ENCODE results near the gene SPEF2.

The SPEF2 gene

DNA sequence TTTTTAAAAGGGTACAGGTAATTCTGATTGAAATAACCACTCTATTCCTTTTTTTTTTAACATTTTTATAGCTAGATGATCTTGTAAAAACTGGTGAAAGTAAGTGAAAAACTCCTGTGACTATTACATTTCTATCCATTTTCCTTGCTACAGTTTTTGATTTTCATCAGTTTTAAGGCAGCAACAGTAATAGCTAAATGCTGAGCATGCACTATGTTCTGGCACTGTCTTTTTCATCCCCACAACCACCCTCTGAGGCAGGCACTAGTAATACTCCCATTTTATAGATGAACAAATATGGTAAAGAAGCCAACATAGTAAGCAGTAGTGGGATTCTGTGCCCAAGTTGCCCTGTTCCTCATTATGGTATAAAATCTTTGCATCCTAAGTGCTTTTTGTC is 126.0 kb downstream of the SPEF2 start:
- ATAC-seq = no peak
- TF ChIP-seq, protein P1, sequence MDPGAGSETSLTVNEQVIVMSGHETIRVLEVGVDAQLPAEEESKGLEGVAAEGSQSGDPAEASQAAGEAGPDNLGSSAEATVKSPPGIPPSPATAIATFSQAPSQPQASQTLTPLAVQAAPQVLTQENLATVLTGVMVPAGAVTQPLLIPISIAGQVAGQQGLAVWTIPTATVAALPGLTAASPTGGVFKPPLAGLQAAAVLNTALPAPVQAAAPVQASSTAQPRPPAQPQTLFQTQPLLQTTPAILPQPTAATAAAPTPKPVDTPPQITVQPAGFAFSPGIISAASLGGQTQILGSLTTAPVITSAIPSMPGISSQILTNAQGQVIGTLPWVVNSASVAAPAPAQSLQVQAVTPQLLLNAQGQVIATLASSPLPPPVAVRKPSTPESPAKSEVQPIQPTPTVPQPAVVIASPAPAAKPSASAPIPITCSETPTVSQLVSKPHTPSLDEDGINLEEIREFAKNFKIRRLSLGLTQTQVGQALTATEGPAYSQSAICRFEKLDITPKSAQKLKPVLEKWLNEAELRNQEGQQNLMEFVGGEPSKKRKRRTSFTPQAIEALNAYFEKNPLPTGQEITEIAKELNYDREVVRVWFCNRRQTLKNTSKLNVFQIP (CRISPR knock-in tag; IDR thresholded peaks at IDR 0.05; ENCODE audit: borderline replicate concordance, low read depth) = no peak
- TF ChIP-seq CSDC2 (CRISPR knock-in tag; IDR thresholded peaks at IDR 0.05) (no peak), ZNF70 (CRISPR knock-in tag; IDR thresholded peaks at IDR 0.05) (no peak), ZFP3 (CRISPR knock-in tag; IDR thresholded peaks at IDR 0.05) (no peak), GLIS3 (CRISPR knock-in tag; IDR thresholded peaks at IDR 0.05) (no peak), RARB (CRISPR knock-in tag; IDR thresholded peaks at IDR 0.05) (no peak), ESRRG (CRISPR knock-in tag; IDR thresholded peaks at IDR 0.05) (no peak), ARNTL (CRISPR knock-in tag; IDR thresholded peaks at IDR 0.05; ENCODE audit: borderline replicate concordance, low read depth) (no peak), PPARA (CRISPR knock-in tag; IDR thresholded peaks at IDR 0.05; ENCODE audit: borderline replicate concordance) (no peak), ZNF8 (CRISPR knock-in tag; IDR thresholded peaks at IDR 0.05) (no peak), ZC3H10 (CRISPR knock-in tag; IDR thresholded peaks at IDR 0.05) (no peak), ISL1 (CRISPR knock-in tag; IDR thresholded peaks at IDR 0.05) (no peak)

DNA sequence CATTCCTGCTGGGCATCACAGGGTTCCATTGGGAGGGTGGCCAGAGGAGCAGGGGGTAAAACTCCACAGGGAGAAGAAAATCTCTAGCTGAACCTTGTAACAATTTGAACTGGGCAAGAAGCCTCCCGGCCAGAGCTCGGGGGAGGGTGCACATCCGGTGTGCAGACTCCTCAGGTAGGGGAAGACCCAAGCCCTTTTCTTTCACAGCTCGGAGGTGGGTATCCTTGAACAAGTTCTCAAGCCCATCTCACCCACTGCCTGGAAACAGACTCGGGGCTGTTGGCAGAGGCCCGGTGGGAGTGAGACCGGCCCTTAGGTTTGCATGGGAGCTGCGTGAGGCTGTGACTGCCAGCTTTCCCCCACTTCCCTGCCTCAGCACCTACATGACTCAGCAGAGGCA is 127.5 kb downstream of the SPEF2 start:
- no peak for ATAC-seq
- TF ChIP-seq ZNF565 (CRISPR knock-in tag; conservative IDR thresholded peaks at IDR 0.05; ENCODE audit: low read depth) (no peak), ARNTL (CRISPR knock-in tag; IDR thresholded peaks at IDR 0.05; ENCODE audit: borderline replicate concordance, low read depth) (no peak), ZFP3 (CRISPR knock-in tag; IDR thresholded peaks at IDR 0.05) (no peak), ZNF70 (CRISPR knock-in tag; IDR thresholded peaks at IDR 0.05) (no peak), SNAI2 (CRISPR knock-in tag; IDR thresholded peaks at IDR 0.05) (no peak), BACH2 (CRISPR knock-in tag; IDR thresholded peaks at IDR 0.05; ENCODE audit: borderline replicate concordance) (no peak), TCF4 (CRISPR knock-in tag; IDR thresholded peaks at IDR 0.05; ENCODE audit: borderline replicate concordance) (no peak), TOX (CRISPR knock-in tag; IDR thresholded peaks at IDR 0.05; ENCODE audit: borderline replicate concordance) (no peak), RARB (CRISPR knock-in tag; IDR thresholded peaks at IDR 0.05) (no peak), ZC3H10 (CRISPR knock-in tag; IDR thresholded peaks at IDR 0.05) (no peak)
- TF ChIP-seq, protein P2, sequence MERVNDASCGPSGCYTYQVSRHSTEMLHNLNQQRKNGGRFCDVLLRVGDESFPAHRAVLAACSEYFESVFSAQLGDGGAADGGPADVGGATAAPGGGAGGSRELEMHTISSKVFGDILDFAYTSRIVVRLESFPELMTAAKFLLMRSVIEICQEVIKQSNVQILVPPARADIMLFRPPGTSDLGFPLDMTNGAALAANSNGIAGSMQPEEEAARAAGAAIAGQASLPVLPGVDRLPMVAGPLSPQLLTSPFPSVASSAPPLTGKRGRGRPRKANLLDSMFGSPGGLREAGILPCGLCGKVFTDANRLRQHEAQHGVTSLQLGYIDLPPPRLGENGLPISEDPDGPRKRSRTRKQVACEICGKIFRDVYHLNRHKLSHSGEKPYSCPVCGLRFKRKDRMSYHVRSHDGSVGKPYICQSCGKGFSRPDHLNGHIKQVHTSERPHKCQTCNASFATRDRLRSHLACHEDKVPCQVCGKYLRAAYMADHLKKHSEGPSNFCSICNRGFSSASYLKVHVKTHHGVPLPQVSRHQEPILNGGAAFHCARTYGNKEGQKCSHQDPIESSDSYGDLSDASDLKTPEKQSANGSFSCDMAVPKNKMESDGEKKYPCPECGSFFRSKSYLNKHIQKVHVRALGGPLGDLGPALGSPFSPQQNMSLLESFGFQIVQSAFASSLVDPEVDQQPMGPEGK (CRISPR knock-in tag; IDR thresholded peaks at IDR 0.05; ENCODE audit: borderline replicate concordance) = no peak

DNA sequence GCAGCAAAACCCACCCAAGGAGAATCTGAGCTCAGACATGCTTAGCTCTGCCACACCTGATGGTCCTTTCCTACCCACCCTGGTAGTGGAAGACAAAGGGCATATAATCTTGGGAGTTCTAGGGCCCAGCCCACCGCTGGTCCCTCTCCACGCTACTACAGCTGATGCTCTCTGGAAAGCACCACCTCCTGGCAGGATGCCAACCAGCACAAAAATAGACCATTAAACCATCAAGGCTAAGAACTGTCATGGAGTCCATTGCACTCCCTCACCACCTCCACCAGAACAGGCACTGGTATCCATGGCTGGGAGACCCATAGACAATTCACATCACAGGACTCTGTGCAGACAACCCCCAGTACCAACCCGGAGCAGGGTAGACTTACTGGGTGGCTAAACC is 128.0 kb downstream of the SPEF2 start:
- TF ChIP-seq ZNF8 (CRISPR knock-in tag; IDR thresholded peaks at IDR 0.05) = no peak
- TF ChIP-seq SNAI2 (CRISPR knock-in tag; IDR thresholded peaks at IDR 0.05) = no peak
- no peak for TF ChIP-seq ISL1 (CRISPR knock-in tag; IDR thresholded peaks at IDR 0.05)
- TF ChIP-seq ZNF565 (CRISPR knock-in tag; conservative IDR thresholded peaks at IDR 0.05; ENCODE audit: low read depth) = no peak
- TF ChIP-seq ZFP30 (CRISPR knock-in tag; IDR thresholded peaks at IDR 0.05) = no peak
- TF ChIP-seq ZNF70 (CRISPR knock-in tag; IDR thresholded peaks at IDR 0.05) = no peak
- TF ChIP-seq, protein P2 (CRISPR knock-in tag; IDR thresholded peaks at IDR 0.05; ENCODE audit: borderline replicate concordance) = no peak
- TF ChIP-seq, protein P1 (CRISPR knock-in tag; IDR thresholded peaks at IDR 0.05; ENCODE audit: borderline replicate concordance, low read depth) = no peak
- TF ChIP-seq TOX (CRISPR knock-in tag; IDR thresholded peaks at IDR 0.05; ENCODE audit: borderline replicate concordance) = no peak
- TF ChIP-seq GLIS3 (CRISPR knock-in tag; IDR thresholded peaks at IDR 0.05) = no peak
- TF ChIP-seq OSR1 (CRISPR knock-in tag; IDR thresholded peaks at IDR 0.05) = no peak
- TF ChIP-seq BACH2 (CRISPR knock-in tag; IDR thresholded peaks at IDR 0.05; ENCODE audit: borderline replicate concordance) = no peak
- TF ChIP-seq, protein P3, sequence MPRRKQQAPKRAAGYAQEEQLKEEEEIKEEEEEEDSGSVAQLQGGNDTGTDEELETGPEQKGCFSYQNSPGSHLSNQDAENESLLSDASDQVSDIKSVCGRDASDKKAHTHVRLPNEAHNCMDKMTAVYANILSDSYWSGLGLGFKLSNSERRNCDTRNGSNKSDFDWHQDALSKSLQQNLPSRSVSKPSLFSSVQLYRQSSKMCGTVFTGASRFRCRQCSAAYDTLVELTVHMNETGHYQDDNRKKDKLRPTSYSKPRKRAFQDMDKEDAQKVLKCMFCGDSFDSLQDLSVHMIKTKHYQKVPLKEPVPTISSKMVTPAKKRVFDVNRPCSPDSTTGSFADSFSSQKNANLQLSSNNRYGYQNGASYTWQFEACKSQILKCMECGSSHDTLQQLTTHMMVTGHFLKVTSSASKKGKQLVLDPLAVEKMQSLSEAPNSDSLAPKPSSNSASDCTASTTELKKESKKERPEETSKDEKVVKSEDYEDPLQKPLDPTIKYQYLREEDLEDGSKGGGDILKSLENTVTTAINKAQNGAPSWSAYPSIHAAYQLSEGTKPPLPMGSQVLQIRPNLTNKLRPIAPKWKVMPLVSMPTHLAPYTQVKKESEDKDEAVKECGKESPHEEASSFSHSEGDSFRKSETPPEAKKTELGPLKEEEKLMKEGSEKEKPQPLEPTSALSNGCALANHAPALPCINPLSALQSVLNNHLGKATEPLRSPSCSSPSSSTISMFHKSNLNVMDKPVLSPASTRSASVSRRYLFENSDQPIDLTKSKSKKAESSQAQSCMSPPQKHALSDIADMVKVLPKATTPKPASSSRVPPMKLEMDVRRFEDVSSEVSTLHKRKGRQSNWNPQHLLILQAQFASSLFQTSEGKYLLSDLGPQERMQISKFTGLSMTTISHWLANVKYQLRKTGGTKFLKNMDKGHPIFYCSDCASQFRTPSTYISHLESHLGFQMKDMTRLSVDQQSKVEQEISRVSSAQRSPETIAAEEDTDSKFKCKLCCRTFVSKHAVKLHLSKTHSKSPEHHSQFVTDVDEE (CRISPR knock-in tag; IDR thresholded peaks at IDR 0.05) = no peak
- TF ChIP-seq ARNTL (CRISPR knock-in tag; IDR thresholded peaks at IDR 0.05; ENCODE audit: borderline replicate concordance, low read depth) = no peak
- no peak for TF ChIP-seq ZFP3 (CRISPR knock-in tag; IDR thresholded peaks at IDR 0.05)
- no peak for TF ChIP-seq RARB (CRISPR knock-in tag; IDR thresholded peaks at IDR 0.05)
- ATAC-seq = no peak
